Renal pelvis (tissue), 4 donors: ENCODE results near the gene HS6ST3. TPM values are rescaled to one million over a fixed set of nuclear protein-coding genes. Genes with fewer than 3 reads are reported as not detected.
"Not testable (repeated sequence)": the region's sequence is repeated elsewhere in the genome, so short reads cannot be mapped to it uniquely, and the experiment has no call there.

Source experiments
- DNase-seq: peaks from one replicate; pipeline ENCODE4 v3.0.0-alpha.2; 2013
- polyA plus RNA-seq, 3 donors: library from polyadenylated mRNA; unstranded; fragments of 120-200 nt; gene quantifications; one replicate each; pipeline ENCODE4 v1.2.1, GENCODE V29; 2013; ENCODE audit not compliant: insufficient read length in 3 of 3

The HS6ST3 gene
- polyA plus RNA-seq, 3 donors: 2.5 to 2.9 (median 2.7) TPM

DNA sequence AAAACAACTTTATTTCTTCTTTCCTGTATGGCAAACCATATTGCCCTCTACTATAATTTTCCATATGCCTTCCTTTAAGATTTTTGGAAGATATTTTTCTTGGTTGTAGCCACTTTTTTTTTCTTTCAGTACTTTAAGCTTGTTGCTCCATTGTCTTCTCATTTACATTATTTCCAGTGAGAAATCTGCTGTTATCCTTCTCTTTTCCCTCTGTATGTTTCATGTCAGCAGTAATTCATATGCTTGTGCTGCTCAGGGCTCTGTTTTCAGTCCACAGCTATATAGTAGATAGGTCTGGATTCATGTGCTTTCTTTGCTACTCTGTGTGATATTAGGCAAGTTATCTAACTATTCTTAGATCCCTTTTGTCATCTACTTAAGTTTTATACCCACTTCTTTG lies 636.7 kb downstream of the HS6ST3 start:
- no peak for DNase-seq

DNA sequence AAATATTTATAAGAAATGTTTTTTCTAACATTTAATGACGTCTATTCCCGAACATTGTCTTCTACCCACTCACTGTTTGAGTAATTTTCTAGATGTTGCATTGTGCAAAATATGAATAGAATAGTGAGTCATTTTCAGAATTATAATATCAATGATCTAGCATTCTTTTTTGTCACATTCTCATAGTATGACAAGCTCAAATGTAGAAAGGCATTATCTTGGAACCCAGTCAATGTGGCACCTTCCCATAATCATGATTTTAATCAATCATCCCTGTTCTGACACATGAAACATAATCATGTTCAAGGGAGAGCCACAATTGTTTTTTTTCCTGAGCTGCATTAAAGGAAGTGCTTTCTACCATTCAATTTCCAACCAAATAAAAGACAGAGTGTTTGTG lies 638.6 kb downstream of the HS6ST3 start:
- no peak for DNase-seq

DNA sequence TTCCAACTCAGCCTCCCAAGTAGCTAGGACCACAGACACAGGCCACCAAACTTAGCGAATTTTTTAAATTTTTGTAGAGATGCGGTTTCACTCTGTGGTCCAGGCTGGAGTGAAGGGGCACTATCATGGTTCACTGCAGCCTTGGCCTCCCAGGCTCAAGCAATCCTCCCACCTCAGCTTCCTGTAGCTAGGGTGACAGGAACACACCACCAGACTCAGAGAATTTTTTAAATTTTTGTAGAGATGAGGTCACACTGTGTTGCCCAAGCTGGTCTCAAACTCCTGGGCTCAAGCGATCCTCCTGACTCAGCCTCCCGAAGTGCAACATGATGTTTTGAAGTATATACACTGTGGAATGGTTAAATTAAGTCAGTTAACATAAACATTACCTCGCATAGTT lies 640.8 kb downstream of the HS6ST3 start:
- DNase-seq: no peak

DNA sequence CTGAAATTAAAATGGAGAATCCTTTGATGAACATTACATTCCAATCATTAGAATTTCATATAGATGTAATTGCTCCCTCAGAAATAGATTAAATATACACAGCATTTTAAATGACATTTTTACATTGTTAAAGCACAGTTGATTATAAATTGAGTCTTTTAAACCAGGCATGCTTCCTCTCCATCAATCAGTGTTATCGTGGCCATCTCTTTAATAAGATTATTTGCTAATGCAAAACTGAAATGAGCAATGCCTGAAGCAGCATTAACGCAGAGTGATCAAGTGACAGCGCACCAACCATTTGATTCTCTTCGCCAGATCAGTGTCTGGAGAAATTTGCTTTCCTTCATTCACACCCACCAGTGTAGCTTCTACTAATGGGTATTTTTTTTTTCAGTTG lies 644.6 kb downstream of the HS6ST3 start:
- no peak for DNase-seq

DNA sequence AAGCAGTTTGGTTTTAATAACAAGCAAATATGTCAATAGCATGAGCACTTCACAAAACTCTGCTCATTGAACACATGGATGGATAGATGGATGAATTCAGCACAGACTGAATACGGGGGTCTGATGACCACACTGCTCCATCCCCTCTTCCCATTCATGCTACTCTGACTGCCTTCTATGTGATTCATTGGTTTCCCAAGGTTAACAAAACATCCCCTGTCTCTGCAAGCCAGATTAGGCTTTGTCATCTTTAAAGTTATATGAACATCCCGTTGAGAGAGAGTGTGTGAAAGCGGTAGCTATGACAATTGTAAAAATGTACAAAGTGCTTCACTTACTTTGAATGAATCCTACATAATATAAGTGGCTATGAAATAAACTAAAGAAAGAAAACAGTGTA lies 651.9 kb downstream of the HS6ST3 start:
- DNase-seq: no peak

DNA sequence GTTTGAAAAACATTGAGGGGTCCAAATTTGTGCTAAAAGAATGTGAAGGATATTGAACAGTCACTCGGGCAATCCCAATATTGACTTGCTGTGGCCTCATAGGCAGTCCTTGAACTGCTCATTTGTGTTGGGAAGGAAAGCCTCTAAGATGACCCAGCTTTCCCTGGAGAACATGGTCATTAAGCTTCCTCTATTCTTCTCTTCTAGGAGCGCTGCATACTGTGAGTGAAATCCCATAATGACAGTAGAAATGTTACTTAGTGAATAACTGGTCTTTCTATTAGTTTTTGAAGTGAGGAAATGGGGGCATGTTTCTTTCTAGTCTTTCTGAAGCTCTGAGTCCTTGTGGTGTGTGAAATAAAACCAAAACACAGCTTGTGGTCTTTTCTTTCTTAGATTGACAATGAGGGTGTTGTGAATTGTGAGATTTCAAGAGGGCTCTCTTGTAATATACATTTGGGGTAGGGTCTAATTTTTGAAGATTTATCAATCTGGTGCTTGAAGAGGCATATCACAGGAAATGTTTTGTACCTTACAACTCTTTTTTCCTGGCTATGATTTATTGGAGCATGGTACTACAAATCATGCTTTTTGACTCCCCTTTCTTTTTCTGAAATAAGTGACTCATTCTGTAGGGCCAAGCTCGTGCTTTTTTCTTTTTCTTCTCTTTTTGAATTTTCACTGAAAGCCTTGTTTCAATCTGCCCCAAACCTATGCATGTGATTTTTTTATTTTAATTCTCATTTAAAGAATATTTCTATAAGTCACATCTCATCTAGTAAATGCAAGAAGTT lies 653.6 kb downstream of the HS6ST3 start:
- DNase-seq: no peak

DNA sequence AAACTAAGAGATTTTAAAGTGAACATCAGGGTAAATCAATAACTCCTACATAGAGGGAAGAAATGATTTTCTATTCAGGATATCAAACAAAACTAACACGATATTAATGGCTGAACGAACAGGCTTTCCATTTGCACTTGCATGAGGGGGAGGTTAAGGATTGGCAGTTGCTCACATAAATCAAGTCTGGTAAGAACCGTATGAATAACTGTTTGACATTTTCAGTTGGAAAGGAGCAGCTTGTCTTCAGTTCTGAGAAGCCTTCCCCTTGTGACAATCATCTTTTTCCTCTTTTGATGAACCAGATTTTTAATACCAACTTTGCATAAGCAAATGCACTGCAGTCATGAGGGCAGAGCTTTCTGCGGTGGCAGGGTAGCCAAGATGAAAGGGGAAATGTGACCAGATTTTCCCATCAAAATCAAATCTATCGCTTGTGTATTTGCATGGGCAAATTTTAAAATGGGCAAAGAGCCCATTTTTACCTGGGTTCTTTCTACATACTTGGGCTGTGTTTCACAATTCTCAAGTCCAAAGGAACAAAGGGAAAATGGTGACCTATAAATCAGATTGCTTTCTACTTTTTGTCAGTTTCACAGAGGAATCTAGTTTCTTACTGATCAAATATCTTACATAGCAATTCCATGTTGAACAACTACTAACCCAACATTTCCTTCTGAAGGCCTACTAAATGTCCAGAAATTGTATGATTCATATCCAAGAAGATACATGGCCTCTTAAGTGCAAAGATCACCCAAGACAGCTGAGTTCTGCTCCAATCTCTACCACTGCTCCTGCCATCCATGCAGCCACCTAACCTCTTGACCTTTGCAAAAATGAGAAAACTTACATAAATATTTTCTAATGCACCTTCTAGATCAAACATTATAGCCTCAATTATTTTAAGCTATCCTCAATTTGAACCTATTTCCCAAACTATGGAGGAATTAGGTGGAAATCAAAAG lies 654.7 kb downstream of the HS6ST3 start:
- DNase-seq: no peak

DNA sequence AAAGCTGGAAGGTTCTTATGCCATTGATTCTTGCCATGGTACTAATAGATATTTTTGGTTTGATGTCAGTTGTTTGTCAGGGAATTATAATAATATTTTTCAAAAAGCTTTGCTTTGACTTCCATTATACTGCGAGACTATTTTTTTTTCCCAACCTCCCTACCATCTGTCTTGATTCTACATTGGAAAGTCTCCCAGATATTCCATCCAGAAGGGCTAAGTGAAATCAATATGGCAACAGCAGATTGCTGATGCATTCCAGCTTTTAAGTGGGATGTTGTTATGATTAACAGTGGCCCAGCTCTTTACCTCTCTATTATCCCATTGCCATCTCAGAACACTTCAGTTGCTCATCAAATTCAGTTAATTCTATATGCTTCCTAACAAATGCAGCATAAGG lies 657.0 kb downstream of the HS6ST3 start:
- no peak for DNase-seq

DNA sequence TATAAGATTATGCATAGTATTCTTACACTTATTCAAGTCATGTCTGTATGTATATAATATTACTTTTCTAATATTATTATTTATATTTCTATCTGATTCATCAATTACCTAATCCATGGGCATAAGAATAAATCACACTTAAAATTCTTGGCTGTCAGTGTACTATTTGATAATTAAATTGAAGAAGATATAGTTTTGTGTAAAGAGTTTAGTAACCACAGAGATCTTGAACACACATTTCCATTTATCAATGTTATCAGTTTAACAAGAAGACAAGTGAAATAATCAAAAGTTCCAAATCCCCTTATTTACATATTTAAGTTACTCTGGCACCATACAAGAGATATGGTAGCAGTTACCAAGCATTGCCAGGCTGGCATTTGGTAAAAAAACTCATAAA lies 659.9 kb downstream of the HS6ST3 start:
- DNase-seq: no peak

DNA sequence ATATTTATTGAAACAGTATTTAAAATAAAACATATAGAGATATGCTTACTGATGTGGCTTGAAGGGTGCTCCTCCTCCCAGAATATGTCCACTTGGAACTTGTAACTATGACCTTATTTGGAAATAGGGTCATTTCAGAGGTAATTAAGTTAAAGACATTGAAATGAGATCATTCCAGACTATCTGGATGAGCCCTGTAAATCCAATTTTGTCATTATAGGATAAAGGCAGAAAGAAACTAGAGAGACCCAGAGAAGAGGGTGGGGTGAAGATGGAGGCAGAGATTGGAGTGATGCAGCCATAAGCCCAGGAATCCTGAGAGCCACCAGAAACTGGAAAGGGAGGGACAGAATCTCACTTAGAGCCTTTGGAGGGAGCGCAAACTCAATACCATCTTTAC lies 661.2 kb downstream of the HS6ST3 start:
- DNase-seq: no peak

DNA sequence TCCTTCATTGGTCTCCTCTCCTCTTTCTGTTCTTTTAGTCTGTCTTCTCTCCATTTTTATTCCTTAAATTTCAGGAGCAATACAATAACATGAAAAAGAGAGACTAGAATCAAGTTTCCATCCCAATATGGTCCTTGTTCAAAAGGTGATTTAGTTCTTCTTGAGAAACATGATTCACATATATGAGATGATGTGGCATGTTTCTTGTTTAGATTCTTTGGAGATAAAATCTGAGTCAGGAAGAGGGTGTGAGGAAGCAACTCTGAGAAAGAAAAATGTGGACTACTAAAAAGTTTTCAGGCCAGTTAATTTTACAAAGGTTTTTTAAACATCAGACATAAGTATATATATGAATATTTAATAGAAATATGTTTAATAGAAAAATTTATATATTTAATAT lies 673.0 kb downstream of the HS6ST3 start:
- DNase-seq: no peak

DNA sequence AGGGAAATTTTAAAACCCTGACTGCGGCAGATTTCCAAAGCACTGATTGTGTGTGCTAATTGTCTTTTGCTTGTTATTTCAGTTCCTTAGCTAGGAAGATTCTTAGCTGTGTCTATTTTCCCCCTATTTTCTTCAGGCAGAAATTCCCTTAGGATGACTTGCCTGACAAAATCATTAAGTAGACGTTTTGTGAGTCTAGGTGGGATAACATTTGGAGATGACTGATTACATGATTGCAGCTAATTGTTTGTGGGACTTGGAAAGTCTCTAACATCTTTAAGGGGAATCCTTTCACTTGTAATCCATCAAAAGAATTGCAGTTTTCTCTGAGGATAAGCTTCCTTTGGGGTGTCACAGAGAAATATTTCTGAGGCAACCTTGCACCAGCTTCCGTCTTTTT lies 676.4 kb downstream of the HS6ST3 start:
- no peak for DNase-seq

DNA sequence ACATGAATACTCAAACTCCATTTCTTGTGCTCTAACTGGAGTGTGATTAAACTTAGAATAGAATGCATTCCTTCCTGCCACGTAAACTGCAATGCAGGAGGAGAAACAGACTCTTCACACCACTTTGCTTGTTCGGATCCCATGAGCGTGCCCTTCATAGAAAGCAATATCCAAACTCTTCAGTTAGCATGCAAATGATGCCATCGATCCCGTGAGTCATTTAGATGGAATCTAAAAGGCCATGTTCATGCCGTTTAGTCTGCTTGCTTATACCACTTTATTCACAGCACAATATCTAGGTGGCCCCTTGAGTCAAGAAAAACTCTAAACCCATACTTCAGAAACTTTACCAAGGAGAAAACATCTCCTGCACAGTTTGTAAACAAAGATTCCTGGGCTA lies 678.6 kb downstream of the HS6ST3 start:
- DNase-seq: no peak

DNA sequence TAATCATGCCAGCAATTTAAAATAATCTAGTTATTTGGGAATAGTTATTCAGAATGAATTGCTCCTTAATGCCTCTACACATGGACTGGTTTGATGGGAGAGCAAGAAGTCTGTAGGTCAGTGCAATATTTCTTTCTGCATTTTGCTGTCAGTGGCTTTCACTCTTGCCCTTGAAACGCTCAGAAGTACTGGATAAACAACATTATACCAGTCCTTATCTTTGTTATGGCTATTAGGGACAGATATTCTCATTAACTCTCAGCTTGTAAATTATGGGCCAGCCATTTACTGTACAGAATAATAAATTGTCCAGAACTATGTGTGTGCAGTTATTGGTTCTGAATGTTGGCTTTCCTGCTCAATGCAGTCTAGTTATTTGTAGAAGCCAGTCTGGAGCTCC lies 680.0 kb downstream of the HS6ST3 start:
- DNase-seq: peak; percentile 29

DNA sequence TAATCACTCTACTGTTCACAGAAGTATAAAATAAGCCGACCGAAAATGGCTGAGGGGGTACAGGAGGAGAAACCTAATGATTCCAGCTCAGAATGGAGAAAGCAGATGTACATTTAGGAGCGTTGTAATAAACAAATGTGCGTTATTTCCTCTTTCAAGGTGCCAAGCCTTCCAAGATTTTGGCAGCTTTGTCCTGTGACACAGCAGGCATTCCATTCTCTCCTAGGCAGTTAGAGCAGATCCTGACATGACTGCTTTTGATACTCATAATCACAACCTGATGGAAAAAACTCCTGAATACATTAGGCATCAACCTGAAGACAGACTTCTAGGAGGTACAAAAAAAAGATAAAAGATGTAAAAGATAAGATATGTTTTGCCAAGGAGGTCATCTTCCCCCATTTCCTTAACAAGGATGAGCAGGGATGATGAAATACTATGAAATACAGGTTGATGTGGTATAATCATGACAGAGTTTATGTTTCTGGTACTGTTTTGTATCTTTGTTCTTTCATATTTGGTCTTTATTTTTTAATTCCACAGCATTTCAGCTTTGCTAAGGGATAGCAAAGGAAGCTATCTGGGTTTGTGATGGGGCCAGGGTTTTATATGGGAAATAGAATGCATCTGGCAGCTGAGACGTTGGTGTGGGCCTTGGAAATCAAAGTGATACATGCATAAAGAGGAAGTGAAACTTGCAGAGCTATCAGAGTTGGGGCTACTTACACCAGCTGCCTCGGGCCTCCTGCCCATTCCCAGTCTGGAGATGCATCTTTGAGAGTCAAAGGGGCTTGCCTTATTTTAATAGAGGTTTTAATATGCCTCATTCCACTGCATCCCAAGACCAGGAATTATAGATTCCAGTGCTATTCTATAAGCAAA lies 681.8 kb downstream of the HS6ST3 start:
- no peak for DNase-seq

DNA sequence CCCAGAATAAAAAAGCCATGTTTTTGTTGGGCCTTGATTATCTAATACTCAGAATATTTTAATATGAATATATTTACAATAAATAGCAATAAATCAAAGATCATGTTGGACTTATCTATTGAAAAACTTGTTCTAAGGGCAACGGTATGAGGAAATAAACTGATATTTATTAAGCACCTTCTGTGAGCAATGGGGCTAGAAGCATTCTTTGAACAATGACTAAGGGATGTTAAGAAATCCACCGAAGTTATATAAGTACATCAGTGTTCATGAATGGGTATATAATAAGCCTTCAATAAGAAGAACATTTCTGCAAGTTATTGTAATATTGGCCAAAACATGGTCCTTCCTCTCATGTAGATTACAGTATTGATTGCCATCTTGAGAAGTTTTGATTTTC lies 682.5 kb downstream of the HS6ST3 start:
- no peak for DNase-seq

DNA sequence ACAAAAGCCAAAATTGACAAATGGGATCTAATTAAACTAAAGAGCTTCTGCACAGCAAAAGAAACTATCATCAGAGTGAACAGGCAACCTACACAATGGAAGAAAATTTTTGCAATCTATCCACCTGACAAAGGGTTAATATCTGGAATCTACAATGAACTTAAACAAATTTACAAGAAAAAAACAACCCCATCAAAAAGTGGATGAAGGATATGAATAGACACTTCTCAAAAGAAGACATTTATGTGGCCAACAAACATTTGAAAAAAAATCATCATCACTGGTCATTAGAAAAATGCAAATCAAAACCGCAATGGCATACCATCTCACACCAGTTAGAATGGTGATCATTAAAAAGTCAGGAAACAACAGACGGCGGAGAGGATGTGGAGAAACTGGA lies 688.4 kb downstream of the HS6ST3 start:
- DNase-seq: not testable (repeated sequence)

DNA sequence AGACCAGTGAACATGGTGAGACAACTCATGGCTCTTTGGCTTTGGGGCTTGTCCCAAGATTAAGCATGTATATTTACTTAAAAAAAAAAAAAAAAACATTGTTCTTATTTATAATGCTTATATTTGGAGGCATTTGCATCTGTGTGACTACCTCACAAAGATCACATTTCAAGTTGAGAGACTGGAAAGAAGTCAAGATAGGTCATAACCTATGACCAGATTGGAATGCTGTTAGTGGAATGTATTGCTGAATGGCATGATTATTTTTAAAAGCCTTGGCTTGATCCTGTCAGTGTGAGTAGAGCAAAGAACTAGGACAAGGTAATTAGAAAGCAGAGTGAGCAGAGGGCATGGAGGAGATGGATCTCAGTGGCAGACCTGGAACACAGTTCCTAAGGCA lies 689.8 kb downstream of the HS6ST3 start:
- no peak for DNase-seq

DNA sequence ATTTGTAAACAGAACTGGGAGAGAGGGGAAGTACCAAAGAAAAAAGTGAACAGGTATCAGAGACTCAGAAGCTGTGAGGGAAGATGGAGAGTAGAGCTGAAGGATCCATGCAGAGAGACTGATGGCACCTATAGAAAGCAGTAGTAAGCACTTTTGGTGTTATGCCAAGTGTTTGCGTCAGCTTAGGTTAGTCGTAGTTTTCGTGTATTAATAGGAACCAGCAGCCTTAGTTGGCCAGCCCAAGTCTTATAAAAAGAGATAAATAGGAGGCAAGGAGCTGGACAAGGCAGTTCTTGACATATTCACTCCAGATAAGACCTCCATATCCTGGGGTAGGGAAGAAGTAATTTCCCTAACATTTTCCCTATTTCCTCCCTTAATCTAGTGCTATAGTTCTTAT lies 690.2 kb downstream of the HS6ST3 start:
- DNase-seq: no peak

DNA sequence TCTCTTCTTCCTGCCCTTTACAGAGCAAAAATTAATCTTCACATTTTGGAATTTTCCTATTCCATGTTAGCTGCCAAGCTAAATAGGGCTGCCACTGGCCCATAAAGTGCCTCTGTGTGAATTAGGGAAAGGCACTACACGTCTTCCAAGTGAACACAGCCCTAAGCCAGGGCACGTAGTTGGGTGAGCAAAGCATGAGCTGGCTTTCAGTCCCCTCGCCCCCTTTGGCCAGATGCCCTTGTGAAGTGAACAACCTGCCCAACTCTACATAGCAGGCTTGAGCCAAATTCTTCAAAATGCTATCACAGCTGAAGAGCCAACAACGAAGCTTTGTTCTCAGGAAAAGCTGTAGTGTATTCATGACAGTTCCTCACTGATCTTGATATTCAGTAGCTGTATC lies 691.2 kb downstream of the HS6ST3 start:
- DNase-seq: no peak

DNA sequence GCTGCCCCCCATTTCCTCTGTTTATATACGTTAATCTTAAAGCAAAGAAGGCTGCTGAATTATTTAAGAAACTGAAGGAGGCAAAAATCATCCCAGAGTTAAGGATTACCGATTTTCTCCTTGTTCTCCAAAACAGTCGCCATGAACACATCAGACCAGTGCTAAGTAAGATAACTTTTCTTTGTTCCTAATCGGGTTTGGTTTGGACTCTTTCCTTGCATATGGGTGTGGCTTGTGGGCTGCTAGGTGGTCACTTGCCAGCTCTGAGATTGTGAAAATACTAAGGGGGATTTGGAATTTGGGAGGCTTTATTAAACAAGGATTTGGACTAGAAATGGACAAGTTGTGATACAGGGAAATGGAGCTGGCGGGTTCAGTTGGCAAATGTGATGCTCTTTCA lies 692.3 kb downstream of the HS6ST3 start:
- no peak for DNase-seq

DNA sequence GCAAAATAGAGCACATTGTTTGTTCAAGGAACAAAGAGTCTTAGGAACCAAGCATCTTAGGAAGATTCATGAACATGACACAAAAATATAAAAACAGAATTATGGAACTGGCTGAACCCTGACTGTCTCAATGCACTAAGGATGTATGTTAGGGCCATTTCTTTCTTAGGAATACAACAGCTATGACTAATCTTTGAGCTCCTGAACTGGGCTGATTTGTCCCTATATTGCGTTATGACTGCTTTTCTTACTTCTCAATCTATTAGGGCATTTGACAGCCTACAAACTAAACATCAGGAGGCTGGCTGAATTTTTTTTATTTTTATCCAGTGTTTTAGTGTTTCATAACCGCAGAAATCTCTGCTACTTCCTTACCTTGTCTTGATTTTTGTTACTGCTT lies 693.1 kb downstream of the HS6ST3 start:
- no peak for DNase-seq
